ENCODE measurements around the gene KIF5A. TPM values are rescaled to one million over a fixed set of nuclear protein-coding genes. Genes with fewer than 3 reads are reported as not detected.
"Not testable (repeated sequence)": the region's sequence is repeated elsewhere in the genome, so short reads cannot be mapped to it uniquely, and the experiment has no call there.

Gene KIF5A
- total RNA-seq, 2 experiments from 2014 or later, result 1.7 to 2.0 TPM

DNA sequence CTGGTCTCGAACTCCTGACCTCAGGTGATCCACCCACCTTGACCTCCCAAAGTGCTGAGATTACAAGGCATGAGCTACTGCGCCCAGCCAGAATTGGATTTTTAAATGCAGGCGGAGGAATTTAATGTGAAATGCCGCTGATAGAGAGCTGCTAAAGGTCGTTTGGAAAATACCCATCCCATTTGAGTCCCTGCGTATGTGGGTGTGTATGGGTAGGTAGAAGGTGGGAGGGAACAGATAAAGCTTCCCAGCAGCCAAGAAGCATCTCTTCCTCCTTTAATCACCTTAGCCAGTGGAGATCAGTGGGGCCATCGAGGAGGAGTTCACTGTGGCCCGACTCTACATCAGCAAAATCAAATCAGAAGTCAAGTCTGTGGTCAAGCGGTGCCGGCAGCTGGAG lies 25.0 kb downstream of the KIF5A start:
- ChIA-PET POLR2A (no interaction called here), CTCF (interaction anchor here (1.8 kb wide), 1 partner anchor 9 kb away, joined by 12 read pairs; no protein-coding TSS in a partner anchor)

GRCh38 chr12:57575771-57576612 lies 26.1 kb downstream of the KIF5A start:
- POLR2A ChIA-PET, result no interaction called here
- CTCF ChIA-PET, result interaction anchor here (1.8 kb wide), 1 partner anchor 8 kb away, joined by 12 read pairs; no protein-coding TSS in a partner anchor

- CTCF ChIA-PET, result no interaction called here
- POLR2A ChIA-PET, result no interaction called here
Measured at GRCh38 chr12:57576613-57577160, 26.8 kb downstream of the KIF5A start.

- POLR2A ChIA-PET, result no interaction called here
- CTCF ChIA-PET, result interaction anchor here (7.7 kb wide), 1 partner anchor 43 kb away, joined by 67 read pairs; no protein-coding TSS in a partner anchor
Measured at GRCh38 chr12:57577981-57578758, 28.3 kb downstream of the KIF5A start.

- CTCF ChIA-PET, result interaction anchor here (7.7 kb wide), 1 partner anchor 42 kb away, joined by 67 read pairs; no protein-coding TSS in a partner anchor
- POLR2A ChIA-PET, result no interaction called here
Measured at GRCh38 chr12:57579011-57579410, 29.2 kb downstream of the KIF5A start.

DNA sequence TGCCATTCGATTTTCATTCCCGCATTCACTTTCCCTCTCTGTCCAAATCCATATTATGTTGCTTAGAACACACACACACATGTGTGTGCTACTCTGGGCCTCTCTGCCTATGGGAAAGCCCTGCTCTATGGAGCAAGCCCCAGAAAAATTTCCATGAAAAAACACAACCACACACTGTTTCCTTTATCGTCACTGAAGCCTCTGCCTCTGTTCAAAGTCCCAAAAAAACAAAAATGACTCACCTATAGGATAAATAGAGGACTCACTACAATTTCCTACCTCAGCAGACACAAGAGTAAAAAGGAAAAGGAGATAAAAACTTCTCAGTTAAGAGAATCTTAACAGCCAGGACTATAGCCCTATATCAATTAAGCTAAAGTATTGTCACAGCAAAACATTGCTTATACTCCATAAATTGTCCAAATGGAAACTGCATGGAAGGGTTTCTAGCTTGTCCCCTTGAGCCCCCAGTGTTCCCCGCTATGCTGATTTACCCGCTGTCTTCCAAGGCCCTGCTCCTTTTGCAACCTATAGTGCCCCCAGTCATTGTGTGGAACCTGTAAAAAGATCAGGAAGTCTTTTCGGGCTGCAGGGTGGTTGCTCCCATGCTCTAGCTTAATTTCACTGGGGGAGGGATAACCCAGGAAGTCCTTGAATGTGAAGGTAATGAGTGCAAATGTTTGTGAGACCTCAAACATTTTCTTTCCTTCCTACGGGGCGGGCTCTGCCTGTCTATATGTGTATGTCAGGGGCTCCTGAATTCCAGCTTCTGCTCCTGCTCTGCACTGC lies 30.0 kb downstream of the KIF5A start:
- ChIA-PET POLR2A (no interaction called here), CTCF (interaction anchor here (7.7 kb wide), 1 partner anchor 41 kb away, joined by 67 read pairs; no protein-coding TSS in a partner anchor)

GRCh38 chr12:57580466-57580795 lies 30.6 kb downstream of the KIF5A start:
- ChIA-PET POLR2A (no interaction called here), CTCF (interaction anchor here (1.3 to 7.7 kb wide), 2 partner anchors 41 to 53 kb away, joined by 4 to 67 read pairs; partner anchors contain the start of gene B4GALNT1)

- POLR2A ChIA-PET, result no interaction called here
Measured at GRCh38 chr12:57581802-57582201, 32.0 kb downstream of the KIF5A start.

DNA sequence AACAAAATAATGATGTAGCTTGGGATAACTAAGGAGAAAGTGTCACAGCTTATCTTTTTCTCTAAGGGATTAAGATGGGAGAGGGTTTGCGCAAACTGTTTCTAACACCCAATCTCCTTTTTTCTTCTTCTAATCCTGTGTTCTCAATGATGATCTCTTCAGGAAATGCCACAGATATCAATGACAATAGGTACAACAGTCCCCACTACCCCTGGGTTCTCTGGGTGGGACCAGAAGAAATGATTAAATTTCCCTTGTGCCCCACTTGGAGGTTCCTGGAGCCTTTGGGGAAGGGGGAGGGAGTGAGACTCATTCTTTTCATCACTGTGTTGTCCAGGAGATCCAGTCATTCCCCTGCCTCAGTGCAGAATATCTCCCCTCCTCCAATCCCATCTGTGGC lies 32.6 kb downstream of the KIF5A start:
- POLR2A ChIA-PET, result no interaction called here
- CTCF ChIA-PET, result interaction anchor here (0.6 to 7.7 kb wide), 12 partner anchors 10 to 60 kb away, joined by 3 to 67 read pairs (median 8); partner anchors contain the start of genes B4GALNT1 and PIP4K2C

More at GRCh38 chr12:57581802-57582201, 32.0 kb downstream of the KIF5A start:
- CTCF ChIA-PET, result interaction anchor here (0.6 to 7.7 kb wide), 6 partner anchors 10 to 51 kb away, joined by 3 to 67 read pairs (median 6); partner anchors contain the start of gene B4GALNT1

DNA sequence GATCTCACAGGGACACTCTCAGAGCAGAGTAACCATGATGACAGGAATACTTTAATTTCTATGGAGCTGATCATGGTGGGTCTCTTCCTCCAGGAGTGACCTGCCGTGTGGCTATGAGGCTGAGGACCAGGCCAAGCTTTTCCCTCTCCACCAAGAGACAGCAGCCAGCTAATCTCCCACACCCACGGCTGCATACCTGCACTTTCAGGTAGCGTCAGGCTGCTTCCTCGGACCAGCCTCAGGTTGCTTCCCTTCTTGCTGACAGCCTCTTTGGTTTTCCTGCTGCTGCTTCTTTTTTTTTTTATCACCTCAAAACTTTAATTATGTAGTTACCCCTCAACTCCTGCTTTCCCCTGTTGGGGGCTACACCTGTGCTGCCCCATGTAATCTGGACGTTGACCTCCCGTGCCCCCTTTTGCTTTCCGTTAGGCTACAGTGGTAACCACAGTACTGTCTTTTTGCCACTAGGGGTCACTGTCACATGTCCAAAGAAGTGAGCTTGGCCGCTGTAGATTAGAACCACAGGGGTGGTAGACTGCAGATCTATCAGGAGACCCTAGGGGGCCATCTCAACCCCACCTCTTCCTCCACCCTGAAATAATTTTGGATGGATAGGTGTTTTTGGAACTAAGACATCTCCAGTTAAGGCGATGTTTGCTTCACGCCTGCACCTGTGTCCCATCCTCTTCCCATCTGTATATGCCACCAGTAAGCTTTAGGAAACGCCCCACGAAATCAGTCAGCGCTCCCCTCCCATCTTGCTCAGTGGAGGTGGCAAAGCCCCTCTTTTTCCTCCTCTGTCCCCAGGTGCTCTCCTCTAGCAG lies 33.4 kb downstream of the KIF5A start:
- POLR2A ChIA-PET, result no interaction called here

DNA sequence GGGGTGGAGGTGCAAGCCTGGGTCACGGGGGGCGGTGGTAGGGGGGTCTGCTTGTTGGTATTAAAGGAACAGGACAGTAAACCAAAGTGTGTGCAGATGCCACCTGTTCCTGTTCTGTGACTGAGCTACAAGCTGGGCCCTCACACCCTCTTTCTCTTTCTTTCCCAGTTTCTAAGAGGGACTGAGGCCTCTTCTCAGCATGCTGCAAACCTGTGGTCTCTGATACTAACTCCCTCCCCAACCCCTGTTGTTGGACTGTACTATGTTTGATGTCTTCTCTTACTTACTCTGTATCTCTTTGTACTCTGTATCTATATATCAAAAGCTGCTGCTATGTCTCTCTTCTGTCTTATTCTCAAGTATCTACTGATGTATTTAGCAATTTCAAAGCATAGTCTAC lies 34.2 kb downstream of the KIF5A start:
- CTCF ChIA-PET, result interaction anchor here (0.8 to 7.7 kb wide), 26 partner anchors 8 to 157 kb away, joined by 3 to 67 read pairs (median 6); partner anchors contain the start of genes ARHGEF25, B4GALNT1, DTX3 and OS9
- POLR2A ChIA-PET, result no interaction called here

More for the DNA sequence above, 33.4 kb downstream of the KIF5A start:
- CTCF ChIA-PET, result interaction anchor here (0.6 to 7.7 kb wide), 33 partner anchors 8 to 158 kb away, joined by 3 to 67 read pairs (median 5); partner anchors contain the start of genes ARHGEF25, B4GALNT1, DTX3 and OS9

DNA sequence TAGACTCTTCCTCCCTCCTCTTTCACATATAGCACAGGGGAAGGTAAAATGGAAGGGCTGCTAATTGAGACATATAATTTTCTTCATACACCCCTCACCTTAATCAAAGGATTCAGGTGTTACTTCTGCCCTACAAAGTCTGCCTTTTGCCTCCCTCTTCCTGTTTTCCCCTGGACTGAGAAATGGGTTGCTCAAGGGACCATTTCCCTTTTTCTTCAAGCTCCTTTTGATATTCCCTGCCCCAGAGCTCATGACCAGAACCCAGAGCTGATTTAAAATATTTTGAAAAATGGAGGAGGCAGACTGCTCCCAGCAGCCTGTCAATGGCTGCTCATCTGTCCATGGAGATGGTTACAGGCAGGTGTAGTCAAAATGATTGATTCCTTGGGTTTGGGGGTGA lies 34.8 kb downstream of the KIF5A start:
- POLR2A ChIA-PET, result no interaction called here

GRCh38 chr12:57585156-57585555 lies 35.3 kb downstream of the KIF5A start:
- POLR2A ChIA-PET, result no interaction called here

More for the DNA sequence above, 34.8 kb downstream of the KIF5A start:
- CTCF ChIA-PET, result interaction anchor here (0.6 to 7.7 kb wide), 11 partner anchors 8 to 171 kb away, joined by 4 to 67 read pairs (median 12); partner anchors contain the start of genes ARHGEF25, B4GALNT1 and PIP4K2C

GRCh38 chr12:57586128-57586527 lies 36.3 kb downstream of the KIF5A start:
- ChIA-PET CTCF (interaction anchor here (1.5 to 4.1 kb wide), 3 partner anchors 6 to 41 kb away, joined by 5 to 30 read pairs (median 21); partner anchors contain the start of gene PIP4K2C), POLR2A (no interaction called here)

More at GRCh38 chr12:57585156-57585555, 35.3 kb downstream of the KIF5A start:
- CTCF ChIA-PET, result interaction anchor here (0.7 to 7.7 kb wide), 11 partner anchors 7 to 1136 kb away, joined by 3 to 67 read pairs (median 12); partner anchors contain the start of genes ARHGEF25, B4GALNT1, PIP4K2C and TIMELESS

- ChIA-PET POLR2A (no interaction called here), CTCF (no interaction called here)
Measured at GRCh38 chr12:57586832-57587429, 37.1 kb downstream of the KIF5A start.

GRCh38 chr12:57588951-57589610 lies 39.2 kb downstream of the KIF5A start:
- CTCF ChIA-PET, result interaction anchor here (0.7 kb wide), 1 partner anchor 75 kb away, joined by 3 read pairs; no protein-coding TSS in a partner anchor
- POLR2A ChIA-PET, result not testable (repeated sequence)

- POLR2A ChIA-PET, result interaction anchor here (0.5 kb wide), 1 partner anchor 45 kb away, joined by 3 read pairs; no protein-coding TSS in a partner anchor
- CTCF ChIA-PET, result interaction anchor here (1.4 to 3.8 kb wide), 3 partner anchors 6 to 37 kb away, joined by 3 to 30 read pairs (median 12); no protein-coding TSS in a partner anchor
Measured at GRCh38 chr12:57590479-57590863, 40.6 kb downstream of the KIF5A start.
